Spleen (tissue), 11 donors: ENCODE measurements around the gene FSTL5. TPM values are rescaled to one million over a fixed set of nuclear protein-coding genes. Genes with fewer than 3 reads are reported as not detected.

Experiments
- DNase-seq: peaks from one replicate; pipeline ENCODE4 v3.0.0-alpha.2; 2020
- H3K27ac ChIP-seq, 8 donors: fragments of 200-600 bp; sonication (generic) in 7 of 8; 1 replicate in 4 of 8; 2 replicates in 4 of 8; pipeline versions ENCODE4 v1.5.0 to v1.8.0; 2016 to 2021; ENCODE audit warnings: inconsistent platforms in 4 of 8, mild to moderate bottlenecking in 4 of 8, moderate library complexity in 1 of 8
- H3K27me3 ChIP-seq, 7 donors: fragments of 200-600 bp; sonication (generic) in 6 of 7; replicated peaks in 1 of 7; 1 replicate in 4 of 7; 2 replicates in 3 of 7; pipeline versions ENCODE4 v1.5.0 to v1.8.0; 2016 to 2021; ENCODE audit warnings: inconsistent platforms in 3 of 7, mild to moderate bottlenecking in 1 of 7
- H3K36me3 ChIP-seq, 6 donors: fragments of 200-600 bp; sonication (generic) in 5 of 6; 1 replicate in 4 of 6; 2 replicates in 2 of 6; pipeline versions ENCODE4 v1.5.0 to v1.8.0; 2016 to 2021; ENCODE audit warnings: inconsistent platforms in 2 of 6
- H3K4me1 ChIP-seq, 6 donors: fragments of 200-600 bp; sonication (generic) in 5 of 6; 1 replicate in 3 of 6; 2 replicates in 3 of 6; pipeline versions ENCODE4 v1.5.0 to v1.8.0; 2016 to 2021; ENCODE audit warnings: inconsistent platforms in 3 of 6
- H3K4me3 ChIP-seq, 8 donors: fragments of 200-600 bp; sonication (generic) in 7 of 8; 1 replicate in 4 of 8; 2 replicates in 4 of 8; pipeline versions ENCODE4 v1.5.0 to v1.8.0; 2016 to 2021; ENCODE audit warnings: inconsistent platforms in 4 of 8, mild to moderate bottlenecking in 4 of 8, moderate library complexity in 2 of 8
- H3K9me3 ChIP-seq, 8 donors: fragments of 200-600 bp; sonication (generic) in 7 of 8; 1 replicate in 4 of 8; 2 replicates in 4 of 8; pipeline versions ENCODE4 v1.5.0 to v1.8.0; 2016 to 2021; ENCODE audit warnings: inconsistent platforms in 4 of 8
- POLR2A ChIP-seq, 3 donors: fragments of 450-650 bp; IDR thresholded peaks; one replicate each; pipeline ENCODE4 v1.5.1; 2017; ENCODE audit warnings: antibody characterized with exemption in 3 of 3, mild to moderate bottlenecking in 1 of 3
- POLR2AphosphoS5 ChIP-seq, 3 donors: sonication (generic); formaldehyde crosslinking; IDR thresholded peaks; one replicate each; pipeline ENCODE4 v1.5.1; 2017; ENCODE audit warnings: antibody characterized with exemption in 3 of 3
- WGBS, 5 donors: extraction: QIAGEN DNeasy Blood & Tissue Kit in 3 of 5; methylation state at CpG; one replicate each; pipeline versions ENCODE4 v1.1.5 to v1.1.7; 2013 to 2018; 5-methylcytosine and 5-hydroxymethylcytosine counted together
- intact Hi-C: fragments of 100-400 bp; cut with DNase I; formaldehyde crosslinking; loops from one replicate; pipeline ENCODE4 v1.15.0; 2023; ENCODE audit warnings: low total_unique reads
- polyA plus RNA-seq, 3 donors: library from polyadenylated mRNA; stranded (reverse); fragments of 200-250 nt; gene quantifications; one replicate each; pipeline ENCODE4 v1.2.1, GENCODE V29; 2013
- total RNA-seq, 7 donors: library from RNA; depleted of rRNA in 3 of 7; stranded (reverse); fragments of >200 nt in 3 of 7; fragmentation: NEBNext Ultra II Directional in 4 of 7; extraction: Animal tissue kit (Norgen Biotek cat#: 25700) in 4 of 7; gene quantifications; one replicate each; pipeline versions ENCODE4 v1.1.0 to v1.2.1, GENCODE V29; 2016 to 2021
- TF ChIP-seq, protein P1 (sequence below), 11 experiments: fragments of 200-600 bp in 7 of 11; fragments of 450-650 bp in 4 of 11; sonication (generic) in 4 of 11; IDR thresholded peaks in 8 of 11; conservative IDR thresholded peaks in 3 of 11; 1 replicate in 7 of 11; 2 replicates in 4 of 11; pipeline versions ENCODE4 v1.4.0 to v1.8.0; 2016 to 2021; ENCODE audit warnings: antibody characterized with exemption in 11 of 11, inconsistent platforms in 4 of 11, mild to moderate bottlenecking in 1 of 11
- donor health status: healthy with polysubstance abuse.
- donor health status: DM: no; HTN: no; CAD: no; lungs with moderate emphysema.
- donor health status: DM: no; HTN: no; CAD: no.
- donor health status: Bipolar disorder and iron deficiency.
- donor health status: healthy.
- donor health status: DM: no; HTN: no; CAD: no.
- donor health status: DM: yes; HTN: yes; CAD: no.

Gene FSTL5
- total and polyA plus RNA-seq, 10 donors: 0.02 TPM; not detected in 9

DNA sequence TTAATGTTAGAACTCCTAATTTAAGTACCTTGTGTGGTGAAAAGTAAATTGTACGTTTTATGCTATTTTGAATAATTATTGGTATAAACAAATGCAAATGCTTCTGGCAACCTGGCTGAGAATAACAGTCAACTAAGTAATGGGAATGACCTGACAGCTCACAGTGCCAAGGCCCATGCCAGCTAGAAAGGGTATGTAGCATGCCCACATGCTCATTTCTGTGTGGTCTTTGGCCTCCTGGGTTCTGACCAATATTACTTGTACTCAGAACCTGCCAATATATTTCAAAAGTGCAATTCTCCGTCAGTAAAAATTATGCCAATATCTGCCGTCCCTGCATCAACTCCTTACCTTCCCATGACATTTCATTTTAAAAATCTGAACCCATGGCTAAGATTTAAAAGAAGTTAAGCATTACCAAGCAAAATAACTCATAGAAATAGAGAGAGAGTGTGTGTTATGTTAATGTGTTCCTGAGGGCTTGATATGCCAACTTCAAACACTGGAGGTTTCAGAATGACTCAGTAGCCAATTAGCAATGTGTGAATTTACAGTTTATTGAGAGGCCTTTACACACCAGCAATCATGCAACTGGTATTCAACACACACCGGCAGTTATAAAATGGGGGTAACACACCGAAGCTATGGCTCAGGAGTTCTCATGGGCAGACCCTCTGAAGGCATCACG is 820.8 kb downstream of the FSTL5 start:
- no peak overlapping the region for H3K4me3 ChIP-seq
- TF ChIP-seq POLR2A (IDR thresholded peaks at IDR 0.05) (no peak), POLR2AphosphoS5 (IDR thresholded peaks at IDR 0.05) (no peak)
- TF ChIP-seq, protein P1, sequence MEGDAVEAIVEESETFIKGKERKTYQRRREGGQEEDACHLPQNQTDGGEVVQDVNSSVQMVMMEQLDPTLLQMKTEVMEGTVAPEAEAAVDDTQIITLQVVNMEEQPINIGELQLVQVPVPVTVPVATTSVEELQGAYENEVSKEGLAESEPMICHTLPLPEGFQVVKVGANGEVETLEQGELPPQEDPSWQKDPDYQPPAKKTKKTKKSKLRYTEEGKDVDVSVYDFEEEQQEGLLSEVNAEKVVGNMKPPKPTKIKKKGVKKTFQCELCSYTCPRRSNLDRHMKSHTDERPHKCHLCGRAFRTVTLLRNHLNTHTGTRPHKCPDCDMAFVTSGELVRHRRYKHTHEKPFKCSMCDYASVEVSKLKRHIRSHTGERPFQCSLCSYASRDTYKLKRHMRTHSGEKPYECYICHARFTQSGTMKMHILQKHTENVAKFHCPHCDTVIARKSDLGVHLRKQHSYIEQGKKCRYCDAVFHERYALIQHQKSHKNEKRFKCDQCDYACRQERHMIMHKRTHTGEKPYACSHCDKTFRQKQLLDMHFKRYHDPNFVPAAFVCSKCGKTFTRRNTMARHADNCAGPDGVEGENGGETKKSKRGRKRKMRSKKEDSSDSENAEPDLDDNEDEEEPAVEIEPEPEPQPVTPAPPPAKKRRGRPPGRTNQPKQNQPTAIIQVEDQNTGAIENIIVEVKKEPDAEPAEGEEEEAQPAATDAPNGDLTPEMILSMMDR (IDR thresholded peaks at IDR 0.05 in 8 of 11, conservative IDR thresholded peaks at IDR 0.05 in 3 of 11): no peak
- H3K27ac ChIP-seq: no peak overlapping the region
- peaks cover 0 to 8% (median 0%) of the 10 kb centered on the region in 8 donors for H3K9me3 ChIP-seq
- intact Hi-C loops: no loop called here
- 77 to 85% (median 80%) methylated on average over 6 of the region's 6 CpGs for WGBS, 5 donors
- H3K27me3 ChIP-seq: no peaks in the 10 kb centered on the region
- no peaks in the 10 kb centered on the region for H3K36me3 ChIP-seq
- DNase-seq: no peak
- H3K4me1 ChIP-seq: no peaks in the 10 kb centered on the region

DNA sequence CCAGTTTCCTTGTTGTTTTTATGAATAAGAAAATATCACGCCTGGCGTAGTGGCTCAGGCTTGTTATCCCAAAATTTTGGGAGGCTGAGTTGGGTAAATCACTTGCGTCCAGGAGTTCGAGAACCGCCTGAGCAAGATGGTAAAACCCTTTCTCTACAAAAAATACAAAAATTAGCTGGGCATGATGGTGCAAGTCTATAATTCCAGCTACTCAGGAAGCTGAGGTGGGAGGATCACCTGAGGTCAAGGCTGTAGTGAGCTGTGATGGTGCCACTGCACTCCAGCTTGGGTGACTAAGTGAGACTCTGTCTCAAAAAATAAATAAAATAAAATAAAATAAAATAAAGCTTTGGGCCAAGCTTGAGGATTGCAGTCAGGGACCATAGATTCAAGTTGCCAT is 827.2 kb downstream of the FSTL5 start:
- H3K36me3 ChIP-seq: no peaks in the 10 kb centered on the region
- no peak overlapping the region for H3K27ac ChIP-seq

DNA sequence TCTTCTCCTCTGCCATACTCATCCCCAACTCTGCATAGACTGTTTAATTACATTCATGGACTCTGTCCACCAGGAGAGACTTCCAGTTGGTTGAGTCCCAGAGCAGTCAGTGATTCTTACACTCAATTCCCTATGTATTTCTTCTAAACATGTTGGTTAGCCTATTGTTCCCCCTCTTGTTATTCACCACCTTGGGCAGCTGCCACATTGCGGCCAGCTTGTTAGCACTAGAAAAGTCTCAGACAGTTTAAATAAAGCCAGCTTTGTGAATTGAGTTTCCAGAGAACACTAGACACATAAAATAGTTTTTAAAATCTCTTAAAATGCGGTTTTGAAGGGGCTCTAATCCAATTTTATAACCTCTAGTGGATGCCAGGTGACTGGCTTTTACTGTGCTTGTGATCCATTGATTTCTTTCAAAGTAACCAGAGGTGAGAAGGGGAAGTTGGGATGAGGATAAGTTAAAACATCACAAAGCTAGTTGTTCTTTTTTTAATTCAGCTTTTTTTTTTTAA is 827.7 kb downstream of the FSTL5 start:
- no peak overlapping the region for H3K27ac ChIP-seq
- peaks cover 0 to 5% (median 0%) of the 10 kb centered on the region in 8 donors for H3K9me3 ChIP-seq
- no peaks in the 10 kb centered on the region for H3K36me3 ChIP-seq
- intact Hi-C loops: no loop called here
- TF ChIP-seq POLR2AphosphoS5 (IDR thresholded peaks at IDR 0.05) (no peak), POLR2A (IDR thresholded peaks at IDR 0.05) (no peak)
- TF ChIP-seq, protein P1 (IDR thresholded peaks at IDR 0.05 in 8 of 11, conservative IDR thresholded peaks at IDR 0.05 in 3 of 11): no peak
- 29 to 37% (median 33%) methylated on average over 2 of the region's 2 CpGs for WGBS, 5 donors
- H3K4me3 ChIP-seq: no peak overlapping the region
- no peak for DNase-seq
- H3K27me3 ChIP-seq: no peaks in the 10 kb centered on the region
- H3K4me1 ChIP-seq: no peaks in the 10 kb centered on the region

More for the DNA sequence above, 827.2 kb downstream of the FSTL5 start:
- 88 to 97% (median 93%) methylated on average over 5 of the region's 5 CpGs for WGBS, 5 donors
- no peak overlapping the region for H3K4me3 ChIP-seq
- H3K4me1 ChIP-seq: no peaks in the 10 kb centered on the region
- TF ChIP-seq, protein P1 (IDR thresholded peaks at IDR 0.05 in 8 of 11, conservative IDR thresholded peaks at IDR 0.05 in 3 of 11): no peak
- TF ChIP-seq POLR2A (IDR thresholded peaks at IDR 0.05): no peak
- no peak for TF ChIP-seq POLR2AphosphoS5 (IDR thresholded peaks at IDR 0.05)
- no peaks in the 10 kb centered on the region for H3K27me3 ChIP-seq
- DNase-seq: no peak
- peaks cover 0 to 5% (median 0%) of the 10 kb centered on the region in 8 donors for H3K9me3 ChIP-seq
- intact Hi-C loops: no loop called here
